ENCODE results near the gene DVL2.

The DVL2 gene

GRCh38 chr17:7251661-7252175, 17.4 kb upstream of the DVL2 start, which contains the start of gene CTDNEP1:
Gene CTDNEP1, minus strand, starts transcription at chr17:7251734. Its CDS starts 438 bp downstream, at chr17:7251296.
- TF ChIP-seq ZNF8 (CRISPR knock-in tag; IDR thresholded peaks at IDR 0.05) (no peak), TSHZ2 (CRISPR knock-in tag; IDR thresholded peaks at IDR 0.05) (no peak), SNAI2 (CRISPR knock-in tag; IDR thresholded peaks at IDR 0.05) (no peak), CREB5 (CRISPR knock-in tag; IDR thresholded peaks at IDR 0.05; ENCODE audit: low read depth) (no peak), TCF4 (CRISPR knock-in tag; IDR thresholded peaks at IDR 0.05; ENCODE audit: borderline replicate concordance) (no peak), CSRNP3 (CRISPR knock-in tag; IDR thresholded peaks at IDR 0.05) (no peak), ZFP30 (CRISPR knock-in tag; IDR thresholded peaks at IDR 0.05) (no peak), PPARA (CRISPR knock-in tag; IDR thresholded peaks at IDR 0.05; ENCODE audit: borderline replicate concordance) (no peak), ZC3H10 (CRISPR knock-in tag; IDR thresholded peaks at IDR 0.05) (no peak), TOX (CRISPR knock-in tag; IDR thresholded peaks at IDR 0.05; ENCODE audit: borderline replicate concordance) (no peak), POU6F1 (CRISPR knock-in tag; IDR thresholded peaks at IDR 0.05; ENCODE audit: borderline replicate concordance, low read depth) (no peak), CSDC2 (CRISPR knock-in tag; IDR thresholded peaks at IDR 0.05) (no peak), GLIS3 (CRISPR knock-in tag; IDR thresholded peaks at IDR 0.05) (no peak), ESRRG (CRISPR knock-in tag; IDR thresholded peaks at IDR 0.05) (no peak), RARB (CRISPR knock-in tag; IDR thresholded peaks at IDR 0.05) (no peak), PATZ1 (CRISPR knock-in tag; IDR thresholded peaks at IDR 0.05; ENCODE audit: borderline replicate concordance) (no peak), ZNF565 (CRISPR knock-in tag; conservative IDR thresholded peaks at IDR 0.05; ENCODE audit: low read depth) (no peak), BACH2 (CRISPR knock-in tag; IDR thresholded peaks at IDR 0.05; ENCODE audit: borderline replicate concordance) (no peak), OSR1 (CRISPR knock-in tag; IDR thresholded peaks at IDR 0.05) (no peak)
- ATAC-seq = peak; percentile 95

- ATAC-seq = peak; percentile 23
- no peak for TF ChIP-seq ARNTL (CRISPR knock-in tag; IDR thresholded peaks at IDR 0.05; ENCODE audit: borderline replicate concordance, low read depth)
- TF ChIP-seq RARB (CRISPR knock-in tag; IDR thresholded peaks at IDR 0.05) = no peak
- no peak for TF ChIP-seq CREB5 (CRISPR knock-in tag; IDR thresholded peaks at IDR 0.05; ENCODE audit: low read depth)
- no peak for TF ChIP-seq ZFP3 (CRISPR knock-in tag; IDR thresholded peaks at IDR 0.05)
- TF ChIP-seq PPARA (CRISPR knock-in tag; IDR thresholded peaks at IDR 0.05; ENCODE audit: borderline replicate concordance) = no peak
- TF ChIP-seq ZNF565 (CRISPR knock-in tag; conservative IDR thresholded peaks at IDR 0.05; ENCODE audit: low read depth) = no peak
- TF ChIP-seq TSHZ2 (CRISPR knock-in tag; IDR thresholded peaks at IDR 0.05) = no peak
- TF ChIP-seq OSR1 (CRISPR knock-in tag; IDR thresholded peaks at IDR 0.05) = no peak
- no peak for TF ChIP-seq ISL1 (CRISPR knock-in tag; IDR thresholded peaks at IDR 0.05)
- no peak for TF ChIP-seq ZC3H10 (CRISPR knock-in tag; IDR thresholded peaks at IDR 0.05)
- TF ChIP-seq PATZ1 (CRISPR knock-in tag; IDR thresholded peaks at IDR 0.05; ENCODE audit: borderline replicate concordance) = no peak
- no peak for TF ChIP-seq SNAI2 (CRISPR knock-in tag; IDR thresholded peaks at IDR 0.05)
These were observed 16.6 kb upstream of the DVL2 start for GRCh38 chr17:7250695-7251627.
